BJ (cell line): ENCODE data around the gene ADAMTS10. TPM values are rescaled to one million over a fixed set of nuclear protein-coding genes. Genes with fewer than 3 reads are reported as not detected.

Experiments
- CTCF ChIA-PET: fragments of 350-600 bp; formaldehyde crosslinking; extraction: SDS; loops from one replicate; lab custom pipeline; 2021; ENCODE audit warnings: antibody characterized with exemption, inconsistent platforms; lab: Yijun Ruan, JAX
- POLR2A ChIA-PET: fragments of 300-600 bp; sonication (Branson Sonifier 250); formaldehyde crosslinking; extraction: SDS; loops from one replicate; lab custom pipeline; 2021; ENCODE audit warnings: antibody characterized with exemption; lab: Charles Lee
- DNase-seq: peaks from one replicate; pipeline ENCODE4 v3.0.0-alpha.2; 2011; ENCODE audit warnings: low read depth
- H3K27me3 ChIP-seq: 2 replicates; pipeline ENCODE4 v1.6.0; 2011; ENCODE audit warnings: low read length; ENCODE audit not compliant: control insufficient read depth, insufficient read depth
- H3K36me3 ChIP-seq: 2 replicates; pipeline ENCODE4 v1.5.1; 2011; ENCODE audit warnings: low read length; ENCODE audit not compliant: control insufficient read depth, insufficient read depth
- H3K4me3 ChIP-seq: 2 replicates; pipeline ENCODE4 v1.5.1; 2011; ENCODE audit warnings: low read depth, mild to moderate bottlenecking, control low read depth, low read length
- CTCF ChIP-seq: IDR thresholded peaks from 2 replicates; pipeline ENCODE4 v1.5.1; 2011; ENCODE audit warnings: low read depth, mild to moderate bottlenecking, control low read depth, inconsistent platforms, low read length, moderate library complexity; ENCODE audit not compliant: insufficient read depth
- polyA plus RNA-seq: library from polyadenylated mRNA; depleted of rRNA; stranded (reverse); fragments of >200 nt; gene quantifications from 2 replicates; pipeline ENCODE4 v1.2.3, GENCODE V29; 2011

ADAMTS10 gene
- polyA plus RNA-seq, 1 experiment = 10.4 TPM

DNA sequence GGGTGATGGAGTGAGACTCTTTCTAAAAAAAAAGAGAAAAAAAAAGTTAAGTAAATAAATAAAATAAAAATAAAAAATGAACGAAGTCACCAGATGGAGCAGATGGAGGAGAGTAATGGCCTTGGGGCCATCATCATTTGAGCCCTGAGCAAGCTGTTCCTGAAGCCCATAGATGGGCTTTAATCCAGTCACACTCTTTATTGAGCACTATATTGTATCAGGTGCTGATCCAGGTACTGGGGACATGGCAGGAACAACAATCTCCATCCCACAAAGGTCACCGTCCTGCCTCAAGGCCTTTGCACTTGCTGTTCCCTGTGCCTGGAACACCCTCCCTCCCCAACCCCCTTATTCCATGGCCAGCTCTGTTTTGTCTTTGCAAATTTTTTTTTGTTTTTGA, 3.9 kb upstream of the ADAMTS10 start:
- Histone ChIP-seq H3K36me3 (no peaks in the 10 kb centered on the region), H3K27me3 (no peaks in the 10 kb centered on the region), H3K4me3 (no peak overlapping the region)
- no peak for TF ChIP-seq CTCF
- no peak for DNase-seq
- CTCF ChIA-PET = interaction anchor here (0.6 to 2.9 kb wide), 2 partner anchors 21 to 36 kb away, joined by 3 to 21 read pairs; no protein-coding TSS in a partner anchor
- POLR2A ChIA-PET = no interaction called here

GRCh38 chr19:8612807-8613171, 2.3 kb upstream of the ADAMTS10 start:
- ChIA-PET CTCF (interaction anchor here (2.2 kb wide), 1 partner anchor 31 kb away, joined by 6 read pairs; no protein-coding TSS in a partner anchor), POLR2A (no interaction called here)
- no peak for TF ChIP-seq CTCF
- Histone ChIP-seq H3K4me3 (no peak overlapping the region), H3K36me3 (no peaks in the 10 kb centered on the region), H3K27me3 (no peaks in the 10 kb centered on the region)
- DNase-seq = no peak

DNA sequence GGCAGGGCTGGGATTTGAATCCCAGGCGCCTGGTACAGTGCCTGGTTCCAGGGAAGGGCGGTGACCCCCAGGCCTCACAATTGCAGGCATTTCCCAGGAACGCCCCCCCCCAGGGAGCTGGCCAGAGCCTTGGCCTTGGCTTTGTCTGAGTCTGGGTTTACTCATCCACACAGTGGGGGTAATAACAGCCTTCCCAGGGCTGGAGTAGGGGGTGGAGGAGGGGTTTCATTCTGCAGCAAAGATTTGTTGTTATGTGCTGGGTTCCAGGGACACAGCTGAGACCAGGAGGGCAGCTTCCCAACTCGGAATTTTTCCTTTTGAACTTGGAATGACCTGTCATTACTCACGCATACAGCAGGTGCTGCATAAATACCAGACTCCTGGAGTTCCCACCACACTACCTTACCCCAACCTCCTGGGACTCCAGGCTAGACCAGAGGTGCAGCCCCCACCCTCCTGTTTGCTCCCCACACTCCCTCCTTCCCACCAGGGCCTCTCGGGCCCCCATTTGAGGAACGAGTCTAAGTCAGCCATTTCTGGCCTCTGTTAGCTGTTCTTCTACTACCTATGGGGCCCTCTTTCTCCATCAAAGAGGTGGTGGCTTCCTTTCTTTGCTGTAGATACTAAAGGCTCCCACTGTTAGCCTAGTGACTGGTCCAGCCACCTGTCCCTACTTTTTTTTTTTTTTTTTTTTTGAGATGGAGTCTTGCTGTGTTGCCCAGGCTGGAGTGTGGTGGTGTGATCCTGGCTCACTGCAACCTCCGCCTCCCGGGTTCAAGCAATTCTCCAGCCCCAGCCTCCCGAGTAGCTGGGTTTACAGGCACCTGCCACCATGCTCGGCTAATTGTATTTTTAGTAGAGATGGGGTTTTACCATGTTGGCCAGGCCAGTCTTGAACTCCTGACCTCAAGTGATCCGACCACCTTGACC, 1.6 kb upstream of the ADAMTS10 start:
- Histone ChIP-seq H3K27me3 (no peaks in the 10 kb centered on the region), H3K4me3 (no peak overlapping the region), H3K36me3 (no peaks in the 10 kb centered on the region)
- ChIA-PET POLR2A (no interaction called here), CTCF (interaction anchor here (1.6 to 2.2 kb wide), 2 partner anchors 30 to 31 kb away, joined by 6 to 11 read pairs; no protein-coding TSS in a partner anchor)
- DNase-seq = peak; percentile 19
- TF ChIP-seq CTCF = no peak

- Histone ChIP-seq H3K4me3 (no peak overlapping the region), H3K36me3 (no peaks in the 10 kb centered on the region), H3K27me3 (no peaks in the 10 kb centered on the region)
- no peak for DNase-seq
- ChIA-PET CTCF (interaction anchor here (1.6 to 2.2 kb wide), 2 partner anchors 30 kb away, joined by 6 to 11 read pairs; no protein-coding TSS in a partner anchor), POLR2A (no interaction called here)
- TF ChIP-seq CTCF = no peak
Measured at GRCh38 chr19:8611391-8611876, 919 bp upstream of the ADAMTS10 start.

GRCh38 chr19:8610936-8611300, 403 bp upstream of the ADAMTS10 start:
- no peak for DNase-seq
- ChIA-PET POLR2A (no interaction called here), CTCF (interaction anchor here (1.6 to 2.2 kb wide), 2 partner anchors 30 to 31 kb away, joined by 6 to 11 read pairs; no protein-coding TSS in a partner anchor)
- H3K36me3 ChIP-seq = no peaks in the 10 kb centered on the region
- peak overlapping the region; percentile 69 for H3K4me3 ChIP-seq
- H3K27me3 ChIP-seq = no peaks in the 10 kb centered on the region
- no peak for TF ChIP-seq CTCF
